8988T (cell line): ENCODE measurements around the gene CYP2C18.
"Not testable (repeated sequence)": the region's sequence is repeated elsewhere in the genome, so short reads cannot be mapped to it uniquely, and the experiment has no call there.

Experiments
- DNase-seq: peaks from one replicate; pipeline ENCODE4 v3.0.0; 2011

CYP2C18 gene

DNA sequence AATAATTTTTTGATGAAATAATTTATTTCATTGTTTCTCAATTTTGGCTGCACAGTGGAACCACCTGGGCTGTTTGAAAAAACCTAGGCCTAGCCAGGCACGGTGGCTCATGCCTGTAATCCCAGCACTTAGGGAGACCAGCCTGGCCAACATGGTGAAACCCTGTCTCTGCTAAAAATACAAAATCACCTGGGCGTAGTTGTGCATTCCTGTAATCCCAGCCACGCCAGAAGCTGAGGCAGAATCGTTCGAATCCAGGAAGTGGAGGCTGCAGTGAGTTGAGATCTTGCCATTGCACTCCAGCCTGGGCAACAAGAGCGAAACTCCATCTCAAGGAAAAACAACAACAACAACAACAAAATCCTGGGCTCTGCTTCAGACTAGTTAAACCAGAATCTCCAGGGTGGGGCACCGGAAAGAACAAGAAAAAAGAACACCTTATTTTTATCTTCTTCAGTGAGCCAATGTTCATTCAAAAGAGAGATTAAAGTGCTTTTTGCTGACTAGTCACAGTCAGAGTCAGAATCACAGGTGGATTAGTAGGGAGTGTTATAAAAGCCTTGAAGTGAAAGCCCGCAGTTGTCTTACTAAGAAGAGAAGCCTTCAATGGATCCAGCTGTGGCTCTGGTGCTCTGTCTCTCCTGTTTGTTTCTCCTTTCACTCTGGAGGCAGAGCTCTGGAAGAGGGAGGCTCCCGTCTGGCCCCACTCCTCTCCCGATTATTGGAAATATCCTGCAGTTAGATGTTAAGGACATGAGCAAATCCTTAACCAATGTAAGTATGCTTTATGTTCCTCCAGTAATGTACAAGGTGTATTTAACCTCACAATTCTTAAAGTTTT lies at the start of gene CYP2C18:
Gene CYP2C18 (plus strand): TSS at position 516 of the 841 bp plus-strand sequence. CDS start 91 bp downstream, at position 607.
- no peak for DNase-seq

GRCh38 chr10:94638097-94638496 lies 45.4 kb upstream of the CYP2C18 start:
- not testable (repeated sequence) for DNase-seq

- no peak for DNase-seq
Observed at GRCh38 chr10:94639902-94640301, 43.6 kb upstream of the CYP2C18 start.

GRCh38 chr10:94640562-94640961 lies 43.0 kb upstream of the CYP2C18 start:
- no peak for DNase-seq

GRCh38 chr10:94641480-94641879 lies 42.0 kb upstream of the CYP2C18 start:
- DNase-seq, result no peak

DNA sequence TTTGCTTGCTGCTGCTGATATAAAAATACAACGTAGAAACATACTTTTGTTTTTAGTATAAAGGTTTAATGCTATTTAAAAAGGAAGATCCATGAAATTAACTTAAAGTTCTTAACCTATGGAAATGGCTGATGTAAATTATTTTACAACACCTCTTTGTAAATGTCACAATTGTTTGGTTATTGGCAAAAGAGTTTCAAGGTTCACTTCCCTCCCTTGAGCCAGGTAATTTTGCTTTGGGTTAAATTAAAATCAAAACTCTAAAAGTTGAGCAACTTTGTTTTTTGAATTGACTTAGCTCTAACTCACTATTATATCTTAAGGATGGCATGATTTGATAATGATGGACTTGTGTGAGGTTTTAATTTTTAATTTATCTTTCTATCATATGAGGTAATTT lies 39.2 kb upstream of the CYP2C18 start:
- no peak for DNase-seq

GRCh38 chr10:94645285-94645684 lies 38.2 kb upstream of the CYP2C18 start:
- no peak for DNase-seq

DNA sequence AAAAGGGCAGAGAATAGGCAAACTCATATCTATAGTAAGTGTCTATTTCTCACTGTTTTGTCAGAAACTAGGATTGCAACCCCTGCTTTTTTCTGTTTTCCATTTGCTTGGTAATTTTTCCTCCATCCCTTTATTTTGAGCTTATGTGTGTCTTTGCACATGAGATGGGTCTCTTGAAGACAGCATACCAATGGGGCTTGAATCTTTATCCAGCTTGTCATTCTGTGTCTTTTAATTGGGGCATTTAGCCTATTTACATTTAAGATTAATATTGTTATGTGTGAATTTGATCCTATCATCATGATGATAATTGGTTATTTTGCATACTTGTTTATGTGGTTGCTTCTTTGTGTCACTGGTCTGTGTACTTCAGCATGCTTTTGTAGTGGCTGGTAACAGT lies 28.3 kb upstream of the CYP2C18 start:
- DNase-seq, result not testable (repeated sequence)

DNA sequence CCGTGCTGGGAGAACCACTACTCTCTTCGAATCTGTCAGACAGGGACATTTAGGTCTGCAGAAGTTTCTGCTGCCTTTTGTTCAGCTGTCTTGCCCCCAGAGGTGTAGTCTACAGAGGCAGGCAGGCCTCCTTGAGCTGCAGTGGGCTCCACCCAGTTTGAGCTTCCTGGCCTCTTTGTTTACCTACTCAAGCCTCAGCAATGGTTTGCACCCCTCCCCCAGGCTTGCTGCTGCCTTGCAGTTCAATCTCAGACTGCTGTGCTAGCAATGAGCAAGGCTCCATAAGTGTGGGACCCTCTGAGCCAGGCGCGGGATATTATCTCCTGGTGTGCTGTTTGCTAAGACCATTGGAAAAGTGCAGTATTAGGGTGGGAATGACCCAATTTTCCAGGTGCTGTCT lies 20.5 kb upstream of the CYP2C18 start:
- not testable (repeated sequence) for DNase-seq

DNA sequence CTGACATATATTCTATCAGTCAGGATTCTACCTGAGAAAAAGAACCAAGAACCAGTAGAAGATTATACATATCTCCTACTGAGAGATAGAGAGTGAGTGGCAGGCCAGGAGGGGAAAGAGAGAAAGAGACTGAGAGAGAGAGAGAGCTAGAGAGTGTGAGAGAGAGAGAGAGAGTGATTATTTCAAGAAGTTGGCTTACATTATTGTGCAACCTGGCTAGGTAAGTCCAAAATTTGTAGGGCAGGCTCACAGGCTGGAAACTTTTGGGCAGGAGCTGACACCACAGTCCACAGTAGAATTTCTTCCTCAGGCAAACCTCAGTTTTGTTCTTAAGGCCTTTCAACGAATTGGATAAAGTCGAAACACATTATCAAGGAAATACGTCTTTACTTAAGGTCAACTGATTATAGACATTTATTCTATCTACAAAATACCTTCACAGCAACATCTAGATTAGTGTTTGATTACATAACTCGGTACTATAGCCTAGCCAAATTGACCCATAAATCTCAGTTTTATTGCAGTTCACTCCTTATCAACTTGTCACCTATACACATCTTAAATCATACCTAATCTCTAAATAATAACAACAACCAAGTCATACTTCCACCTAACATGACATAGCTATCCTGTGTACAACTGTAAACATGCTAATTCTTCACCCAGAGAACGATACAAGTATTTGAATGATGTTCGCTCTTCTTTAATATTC lies 17.0 kb upstream of the CYP2C18 start:
- DNase-seq, result no peak

DNA sequence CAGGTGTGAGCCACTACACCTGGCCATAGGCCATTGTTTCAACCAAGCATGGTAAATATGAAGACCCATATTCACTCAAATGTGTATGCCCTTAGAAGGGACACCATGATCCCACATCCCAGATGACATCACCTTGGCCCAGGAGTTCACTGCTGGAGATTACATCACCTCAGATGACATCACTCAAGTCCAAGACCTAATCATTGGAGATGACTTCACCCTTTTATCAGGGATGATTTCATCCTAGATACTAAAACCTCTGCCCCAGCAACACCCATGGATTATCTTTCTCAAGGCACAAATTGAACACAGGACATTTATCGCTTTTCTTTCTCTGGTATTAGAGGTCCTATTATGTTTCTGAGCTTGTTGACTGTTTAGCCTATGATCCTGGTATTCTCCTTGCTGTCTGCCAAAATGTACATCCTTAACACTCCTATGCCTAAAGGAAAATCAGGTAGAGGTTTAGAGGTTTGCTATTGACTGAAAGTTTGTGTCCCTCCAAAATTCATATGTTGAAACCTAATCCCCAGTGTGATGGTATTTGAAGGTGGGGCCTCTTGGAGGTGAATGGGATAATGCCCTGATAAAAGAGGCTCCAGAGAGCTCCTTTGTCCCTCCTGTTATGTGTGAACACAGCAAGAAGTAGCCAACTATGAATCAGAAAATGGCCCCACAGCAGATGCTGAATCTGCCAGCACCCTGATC lies 9.8 kb upstream of the CYP2C18 start:
- no peak for DNase-seq

- DNase-seq, result no peak
Observed at GRCh38 chr10:94676496-94676895, 7.0 kb upstream of the CYP2C18 start.

GRCh38 chr10:94677691-94678090 lies 5.8 kb upstream of the CYP2C18 start:
- no peak for DNase-seq

DNA sequence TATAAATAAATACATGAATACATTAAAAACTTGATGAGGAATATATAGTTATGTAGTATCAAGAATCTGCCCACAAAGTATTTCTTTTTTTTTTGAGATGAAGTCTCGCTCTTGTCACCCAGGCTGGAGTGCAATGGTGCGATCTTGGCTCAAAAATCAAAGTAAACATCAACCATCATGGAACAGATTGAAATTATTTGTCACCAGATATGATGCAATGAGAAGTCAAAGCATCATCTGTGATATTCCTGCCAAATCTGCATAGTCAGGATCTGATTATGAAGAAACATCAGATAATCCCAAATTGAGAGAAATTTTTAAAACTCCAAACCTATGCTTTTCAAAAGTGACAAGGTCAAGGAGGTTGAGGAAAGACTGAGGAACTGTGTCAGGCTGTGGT lies 5.1 kb upstream of the CYP2C18 start:
- DNase-seq, result no peak

DNA sequence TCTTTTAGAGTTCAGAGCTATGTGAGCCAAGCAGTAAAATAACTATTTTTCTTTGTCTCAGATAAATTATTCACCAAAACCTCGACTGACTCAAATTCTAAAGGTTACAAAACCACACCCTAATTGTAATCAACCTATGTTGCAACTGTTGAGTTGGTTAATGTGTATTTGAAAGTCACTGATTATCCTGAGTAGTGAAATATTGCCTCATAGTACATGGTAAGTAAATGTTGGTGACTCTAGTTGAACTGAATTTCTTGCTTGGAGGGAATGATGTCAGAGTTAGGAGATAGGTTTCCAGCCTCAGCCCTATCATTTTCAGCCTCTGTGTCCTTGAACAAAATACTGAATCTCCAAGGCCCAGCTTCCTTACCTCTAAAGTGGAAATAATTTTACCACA lies 3.0 kb upstream of the CYP2C18 start:
- DNase-seq, result no peak

GRCh38 chr10:94682636-94683035 lies 893 bp upstream of the CYP2C18 start:
- DNase-seq, result not testable (repeated sequence)

GRCh38 chr10:94687625-94688248 lies 4.2 kb downstream of the CYP2C18 start:
- no peak for DNase-seq

DNA sequence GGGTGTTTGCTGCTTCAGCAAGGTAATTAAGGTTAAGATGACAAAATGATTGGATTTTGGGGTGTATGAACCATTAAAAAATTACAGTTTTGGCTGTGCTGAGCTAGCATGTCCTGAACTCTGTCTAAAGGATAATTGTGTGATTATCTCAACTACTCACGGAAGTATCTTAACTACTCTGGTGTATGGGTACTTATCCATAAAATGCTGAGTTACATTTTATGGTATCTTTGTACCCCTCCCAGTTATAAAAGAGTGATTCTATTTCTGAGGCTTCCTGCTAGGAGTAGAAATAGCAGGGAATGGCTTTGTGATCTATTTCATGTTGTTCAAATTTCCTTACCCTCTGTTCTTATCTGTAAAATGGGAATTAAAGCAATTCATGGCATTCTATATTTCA lies 22.6 kb downstream of the CYP2C18 start:
- no peak for DNase-seq

- no peak for DNase-seq
Observed at GRCh38 chr10:94710578-94710977, 27.0 kb downstream of the CYP2C18 start.

- DNase-seq, result no peak
Observed at GRCh38 chr10:94725871-94726270, 42.3 kb downstream of the CYP2C18 start.

GRCh38 chr10:94735197-94735596 lies 51.7 kb downstream of the CYP2C18 start:
- DNase-seq, result no peak

- DNase-seq, result no peak
Observed at GRCh38 chr10:94738588-94738987, 55.1 kb downstream of the CYP2C18 start.

DNA sequence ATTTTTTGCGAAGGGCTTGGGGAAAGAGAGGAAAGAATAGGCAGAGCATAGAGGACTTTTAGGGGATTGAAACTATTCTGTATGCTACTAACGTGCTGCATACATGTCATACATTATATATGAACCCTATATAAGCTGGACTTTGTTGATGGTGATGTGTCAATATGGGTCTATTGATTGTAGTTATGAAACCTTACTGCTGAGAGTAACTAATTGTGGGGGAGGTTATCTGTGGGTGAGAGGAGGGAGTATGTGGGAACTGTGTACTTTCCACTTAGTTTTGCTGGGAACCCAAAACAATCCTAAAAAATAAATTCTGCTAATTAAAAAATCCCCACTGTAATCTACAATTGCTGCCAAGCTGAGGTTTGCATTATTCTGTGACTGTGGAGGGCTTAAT lies 63.6 kb downstream of the CYP2C18 start:
- DNase-seq, result no peak
